Fibroblast of villous mesenchyme (primary cell): ENCODE data around the gene PIGH. TPM values are rescaled to one million over a fixed set of nuclear protein-coding genes. Genes with fewer than 3 reads are reported as not detected.
"Not testable (repeated sequence)": the region's sequence is repeated elsewhere in the genome, so short reads cannot be mapped to it uniquely, and the experiment has no call there.

Experiments
- DNase-seq: peaks from one replicate; pipeline ENCODE4 v3.0.0-alpha.2; 2010; ENCODE audit warnings: low read depth
- H3K4me3 ChIP-seq: 2 replicates; pipeline ENCODE4 v1.5.1; 2011; ENCODE audit warnings: low read depth, mild to moderate bottlenecking, low read length
- CTCF ChIP-seq: IDR thresholded peaks from 2 replicates; pipeline ENCODE4 v1.5.1; 2012; ENCODE audit warnings: low read depth, mild to moderate bottlenecking, low read length; ENCODE audit not compliant: insufficient read depth
- small RNA-seq: library from RNA; depleted of rRNA; stranded (forward); fragments of <200 nt; gene quantifications from one replicate; pipeline ENCODE3, GENCODE V24; 2012
- total RNA-seq: library from RNA; depleted of rRNA; stranded (reverse); fragments of >200 nt; gene quantifications from 2 replicates; pipeline ENCODE4 v1.2.3, GENCODE V29; 2012

The PIGH gene
- total RNA-seq, 1 donor = 15.5 TPM

GRCh38 chr14:67544590-67544989 is 55.5 kb downstream of the PIGH start:
- no peak for DNase-seq
- TF ChIP-seq CTCF = no peak
- H3K4me3 ChIP-seq = no peak overlapping the region

- H3K4me3 ChIP-seq, DNase-seq: not testable (repeated sequence)
These were observed 57.4 kb downstream of the PIGH start for GRCh38 chr14:67542620-67543019.

GRCh38 chr14:67541448-67542387 is 58.4 kb downstream of the PIGH start:
- no peak overlapping the region for H3K4me3 ChIP-seq
- TF ChIP-seq CTCF = no peak
- DNase-seq = no peak

Small RNA genes within 50 kb of the gene (small RNA-seq; reads per million reads assigned to genes)
- not detected for gene AL132640.3
- gene RF00019 = not detected

Other genes starting within 250 kb of the PIGH start
- gene ATP6V1D, start 240.5 kb downstream of the PIGH start, total RNA-seq = 109 and 168 TPM in 2 replicates
- gene EIF2S1, start 239.9 kb downstream of the PIGH start, total RNA-seq = 176 and 221 TPM in 2 replicates
- gene PLEK2, start 188.1 kb downstream of the PIGH start, total RNA-seq = 2.2 and 4.5 TPM in 2 replicates
- gene TMEM229B, start 111.5 kb downstream of the PIGH start, total RNA-seq = 0.43 and 0.64 TPM in 2 replicates
- gene PLEKHH1, start 67.0 kb downstream of the PIGH start, total RNA-seq = 0.43 and 0.64 TPM in 2 replicates
- gene ARG2, start 19.7 kb upstream of the PIGH start, total RNA-seq = 3.9 TPM in 2 replicates
- 45.1 and 52.2 TPM in 2 replicates for gene VTI1B, start 74.4 kb upstream of the PIGH start, total RNA-seq
- gene RDH11, start 95.5 kb upstream of the PIGH start, total RNA-seq = 138 and 212 TPM in 2 replicates
- under 0.01 TPM in 1 of 2 replicates, not detected in the other for gene RDH12, start 101.6 kb upstream of the PIGH start, total RNA-seq
- gene ZFYVE26, start 216.3 kb upstream of the PIGH start, total RNA-seq = 26.4 and 27.6 TPM in 2 replicates
- 13.9 and 22.0 TPM in 2 replicates for gene RAD51B, start 219.5 kb upstream of the PIGH start, total RNA-seq